ENCODE measurements around the gene KCNAB2.

Gene KCNAB2

DNA sequence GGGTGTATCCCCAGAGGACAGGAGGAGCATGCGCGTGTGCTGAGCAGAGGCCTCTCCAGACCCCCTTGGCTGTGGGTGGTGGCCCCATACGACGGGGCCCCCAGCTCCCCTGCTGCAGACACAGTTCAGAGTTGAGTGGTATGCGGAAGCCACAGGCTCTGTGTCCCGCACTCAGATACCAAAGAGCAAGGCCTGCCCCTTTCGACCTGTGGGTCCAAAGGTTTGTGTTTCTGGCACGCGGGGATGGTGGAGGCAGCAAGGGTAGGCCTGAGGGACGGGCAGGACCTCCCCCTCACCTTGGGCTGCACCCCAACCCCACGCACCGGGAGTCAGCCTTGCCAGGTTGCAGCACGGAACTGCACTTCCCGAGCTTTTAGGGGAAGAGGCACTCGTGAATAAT lies at the start of gene KCNAB2:
KCNAB2 (plus strand) TSS at position 328 of the 400 bp plus-strand sequence. CDS start 5,649 bp downstream, outside the sequence.
- no peak for DNase-seq (ENCODE audit: low read depth)

DNA sequence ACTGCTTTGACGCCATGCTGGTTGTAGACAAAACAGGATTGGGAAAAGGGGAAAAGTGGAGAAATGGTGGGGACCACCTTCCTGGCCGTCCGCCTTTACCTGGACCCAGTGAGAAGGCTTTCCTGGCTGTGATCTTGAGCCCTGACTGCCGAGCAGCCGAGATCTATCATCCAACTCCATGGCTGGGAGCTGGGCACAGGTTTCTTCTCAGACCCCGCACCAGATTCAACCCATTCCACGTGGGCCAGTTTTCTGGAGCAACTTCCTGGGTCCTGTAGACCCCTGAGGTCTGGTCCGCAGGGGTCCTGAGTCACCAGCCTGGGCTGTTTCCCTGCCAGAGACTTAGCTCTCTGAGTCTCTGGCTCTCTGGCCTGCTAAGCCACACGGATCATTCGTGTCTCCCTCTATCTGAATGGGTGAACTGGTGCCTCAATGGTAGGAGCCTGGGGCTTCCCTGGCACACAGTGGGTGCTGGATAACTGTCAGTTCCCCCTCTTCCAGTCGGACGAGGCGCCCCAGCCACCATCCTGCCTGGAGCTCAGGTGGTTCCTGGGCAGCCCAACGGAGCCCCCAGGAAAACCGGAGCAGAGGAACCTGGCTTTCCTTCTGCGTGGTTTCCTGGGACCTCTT lies 48.9 kb upstream of the KCNAB2 start:
- no peak overlapping the region for H3K4me3 ChIP-seq (ENCODE audit: low read depth, low read length)
- DNase-seq (ENCODE audit: low read depth): no peak

More for the DNA sequence above, at the start of gene KCNAB2:
- no peak within 1 kb of the TSS for H3K4me3 ChIP-seq (ENCODE audit: low read depth, low read length)

DNA sequence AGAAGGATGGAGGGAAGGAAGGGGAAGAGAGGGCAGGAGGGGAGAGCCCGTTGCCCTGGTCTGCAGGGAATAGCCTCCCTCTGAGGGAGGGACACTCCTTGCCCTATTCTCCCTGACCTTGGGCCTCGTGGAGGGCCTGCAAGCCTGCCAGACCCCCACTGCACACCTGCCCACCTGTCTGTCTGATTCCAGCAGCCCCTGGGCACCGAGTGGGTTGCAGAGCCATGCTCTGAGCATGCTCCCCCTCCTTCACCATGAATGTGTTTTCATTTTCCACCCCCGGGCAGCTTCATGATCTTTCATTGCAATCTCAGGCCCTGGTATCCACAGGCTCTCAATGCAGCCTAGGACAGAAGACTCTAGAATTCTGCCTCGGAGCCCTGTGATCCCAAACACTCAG lies 48.4 kb upstream of the KCNAB2 start:
- no peak overlapping the region for H3K4me3 ChIP-seq (ENCODE audit: low read depth, low read length)
- DNase-seq (ENCODE audit: low read depth): no peak

DNA sequence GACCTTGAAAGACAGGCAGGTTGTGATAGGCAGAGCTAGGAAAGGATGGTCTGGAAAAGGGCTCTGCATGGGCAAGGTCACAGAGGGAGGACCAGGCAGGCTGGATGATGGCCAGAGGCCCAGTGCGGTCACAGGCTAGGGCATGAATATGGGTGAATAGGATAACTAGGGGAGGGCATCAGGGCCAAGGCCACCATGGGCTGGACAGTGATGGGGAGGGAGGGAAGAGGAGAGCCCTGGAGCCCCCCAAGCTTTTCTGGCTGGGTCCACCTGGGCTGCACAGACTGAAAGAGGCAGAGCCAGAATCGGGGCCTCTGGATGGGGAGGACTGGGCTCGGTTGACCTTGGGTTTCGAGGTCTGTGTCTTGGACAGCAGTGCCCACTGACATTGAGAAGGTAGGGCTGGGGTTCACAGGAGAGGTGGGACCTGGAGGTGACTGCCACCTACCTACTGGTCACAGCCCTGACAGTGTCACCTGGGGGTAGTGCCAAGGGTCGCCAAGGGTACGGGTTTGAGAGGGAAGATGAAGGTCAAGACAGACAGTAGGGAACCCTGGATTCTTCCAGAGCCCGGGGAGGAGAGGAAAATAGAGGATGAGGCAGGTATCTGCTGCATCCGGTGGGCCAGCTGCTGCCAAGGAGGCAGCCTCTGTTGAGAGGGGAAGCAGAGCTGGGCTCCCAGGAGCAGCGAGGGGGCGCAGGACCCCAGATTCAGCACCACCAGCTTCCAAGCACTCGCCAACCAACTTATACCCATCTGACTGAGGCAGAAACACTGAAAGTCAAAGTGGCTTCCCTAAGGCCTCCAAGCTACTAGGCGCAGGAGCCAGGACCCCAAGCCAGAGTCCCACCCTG lies 47.4 kb upstream of the KCNAB2 start:
- H3K4me3 ChIP-seq (ENCODE audit: low read depth, low read length): no peak overlapping the region
- DNase-seq (ENCODE audit: low read depth): no peak

DNA sequence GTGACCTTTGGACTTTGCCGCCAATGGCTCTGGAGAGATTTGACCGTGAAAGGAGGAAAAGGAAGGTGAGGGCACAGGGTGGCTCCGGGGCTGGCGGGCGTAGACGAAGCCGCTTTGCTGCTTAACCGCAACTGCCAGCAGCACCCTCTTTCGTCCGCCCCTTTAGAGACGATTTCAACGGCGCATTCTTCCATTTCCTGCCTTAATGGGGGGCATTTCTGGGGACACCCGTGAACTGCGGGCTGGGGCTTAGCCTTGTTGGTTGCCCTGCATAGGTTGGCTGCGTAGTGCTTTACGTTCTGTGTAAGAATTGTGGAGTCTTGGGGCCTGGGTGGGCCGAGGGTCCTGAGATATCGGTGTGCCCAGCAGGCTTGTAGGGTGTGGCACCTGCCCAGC lies 46.8 kb upstream of the KCNAB2 start:
- H3K4me3 ChIP-seq (ENCODE audit: low read depth, low read length): no peak overlapping the region
- no peak for DNase-seq (ENCODE audit: low read depth)

DNA sequence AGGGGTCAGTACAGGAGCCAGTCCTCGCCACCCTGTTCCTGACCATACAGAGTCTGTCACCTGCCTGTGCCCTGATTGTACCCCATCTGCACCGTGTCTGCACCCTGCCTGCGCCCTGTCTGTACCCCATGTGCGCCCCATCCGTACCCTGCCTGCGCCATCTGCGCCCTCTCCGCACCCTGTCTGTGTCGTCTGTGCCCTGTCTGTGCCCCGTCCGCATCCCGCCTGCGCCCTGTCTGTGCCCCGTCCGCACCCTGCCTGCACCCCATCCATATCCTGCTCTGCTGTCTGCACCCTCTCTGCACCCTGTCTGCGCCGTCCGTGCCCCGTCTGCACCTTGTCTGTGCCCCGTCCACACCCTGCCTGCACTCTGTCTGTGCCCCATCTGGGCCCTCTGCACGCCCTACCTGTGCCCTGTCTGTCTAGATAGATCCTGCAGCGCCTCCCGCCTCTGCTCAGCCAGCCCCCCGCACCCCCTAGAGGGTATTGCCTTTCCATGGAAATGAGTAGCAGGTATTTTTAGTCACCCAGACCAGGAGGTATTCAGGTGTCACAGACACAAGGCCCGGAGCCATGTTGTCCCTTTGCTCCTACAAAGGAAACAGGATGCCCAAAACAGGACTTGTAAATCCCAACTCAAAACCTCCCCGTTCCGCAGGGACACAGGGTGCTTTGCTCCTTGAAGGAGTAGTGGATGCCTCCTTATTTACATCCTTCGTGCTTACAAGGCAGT lies 45.8 kb upstream of the KCNAB2 start:
- H3K4me3 ChIP-seq (ENCODE audit: low read depth, low read length): no peak overlapping the region
- DNase-seq (ENCODE audit: low read depth): no peak

DNA sequence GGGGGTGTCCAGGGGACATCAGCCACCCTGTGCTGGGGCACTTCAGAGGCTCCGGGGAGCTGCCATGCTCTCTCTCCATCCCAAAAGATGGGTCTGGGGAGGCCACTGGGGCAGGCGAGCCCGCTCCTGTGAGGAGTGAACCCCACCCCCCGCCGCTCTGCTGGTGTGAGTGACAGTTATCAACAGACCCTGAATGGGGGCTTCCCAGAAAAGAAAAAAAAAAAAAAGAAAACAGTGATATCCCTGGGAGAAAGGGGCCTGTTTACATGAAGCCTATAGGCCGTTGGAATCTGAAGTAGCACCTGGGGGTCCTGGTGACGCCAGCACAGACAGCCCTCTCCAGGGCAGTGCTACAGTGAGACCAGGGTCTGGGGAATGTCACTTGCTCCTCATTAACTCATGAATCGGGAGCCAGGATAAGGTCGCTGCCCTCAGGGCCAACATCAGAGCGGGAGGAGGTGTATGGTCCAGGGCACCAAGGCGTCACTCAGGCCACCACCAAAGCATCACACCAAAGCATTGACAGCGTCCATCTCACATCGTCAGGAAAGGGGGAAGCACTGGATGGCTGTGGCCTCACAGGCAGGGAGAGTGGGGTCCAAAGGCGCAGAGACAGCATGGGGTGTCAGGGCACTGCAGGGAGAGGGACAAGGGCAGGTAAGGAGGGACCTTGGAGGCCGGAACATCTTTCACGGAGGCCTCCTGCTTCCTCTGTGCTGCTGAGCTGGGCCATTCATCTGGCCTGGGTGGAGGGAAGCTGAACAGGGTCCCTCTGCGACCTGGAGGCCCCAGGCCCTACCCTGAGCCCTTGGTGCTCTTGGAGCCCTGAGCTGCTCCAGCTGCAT lies 45.0 kb upstream of the KCNAB2 start:
- H3K4me3 ChIP-seq (ENCODE audit: low read depth, low read length): no peak overlapping the region
- no peak for DNase-seq (ENCODE audit: low read depth)

DNA sequence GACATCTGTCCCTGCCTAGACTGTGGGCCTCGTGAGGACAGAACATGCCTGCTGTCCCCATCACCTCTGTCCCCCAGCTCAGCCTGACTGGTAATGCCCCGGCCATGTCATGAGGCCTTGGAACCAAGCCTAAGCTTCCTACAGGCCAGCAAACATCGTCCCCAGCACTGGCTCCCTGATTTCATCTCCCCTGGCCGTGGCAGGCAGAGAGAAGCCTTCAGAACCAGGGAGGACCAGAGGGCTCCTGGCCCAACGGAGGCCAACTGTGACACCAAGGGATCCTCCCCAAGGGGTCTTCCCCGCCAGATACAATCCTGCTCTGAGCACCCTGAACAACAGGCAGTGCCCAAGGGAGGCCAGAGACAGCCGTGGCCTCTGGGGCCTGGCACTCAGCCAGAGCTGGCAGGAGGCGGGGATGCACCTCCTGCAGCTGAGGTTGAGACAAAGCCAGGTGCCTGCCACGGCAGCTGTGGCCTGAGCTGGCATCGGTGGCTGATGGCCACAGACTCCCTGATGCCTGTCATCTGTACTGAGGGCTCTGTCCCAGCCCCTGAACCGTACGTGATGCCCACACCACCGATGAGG lies 43.6 kb upstream of the KCNAB2 start:
- DNase-seq (ENCODE audit: low read depth): no peak

DNA sequence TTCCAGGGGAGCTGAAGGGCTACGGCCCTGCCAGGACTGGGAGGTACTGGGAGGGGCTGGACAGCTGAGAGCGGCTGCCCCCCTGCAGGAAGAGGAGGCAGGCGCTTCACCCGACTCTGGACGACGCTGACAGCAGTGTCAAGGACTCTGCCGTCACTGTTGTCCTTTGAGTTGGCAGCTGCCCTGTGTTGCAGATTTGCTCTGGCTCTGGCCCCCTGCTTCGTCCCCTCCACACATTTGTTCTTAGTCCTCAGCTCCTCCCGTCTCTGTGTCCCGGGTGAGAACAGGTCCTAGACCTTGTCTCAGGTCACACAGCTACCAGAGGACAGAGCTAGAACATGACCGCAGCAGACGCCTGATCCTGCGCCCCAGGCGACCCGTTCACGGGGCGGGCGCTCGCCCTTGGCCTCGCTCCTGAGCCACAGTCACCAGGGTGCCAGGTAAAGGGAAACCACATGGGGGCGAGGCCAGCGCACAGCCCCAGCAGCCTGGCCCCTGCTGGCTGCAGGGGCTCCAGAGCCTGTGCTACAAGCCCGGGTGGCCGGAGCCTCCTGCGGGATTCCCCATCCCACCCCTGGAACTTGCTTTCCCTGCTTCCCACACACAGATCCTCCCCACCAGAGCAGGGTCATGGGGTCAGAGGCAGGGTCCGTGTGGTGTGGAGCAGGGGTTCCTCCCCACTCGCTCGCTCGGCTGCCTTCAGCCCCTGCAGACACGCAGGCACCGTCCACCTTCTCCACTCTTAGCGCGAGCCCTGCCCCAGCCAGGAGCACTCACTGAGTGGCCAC lies 42.8 kb upstream of the KCNAB2 start:
- DNase-seq (ENCODE audit: low read depth): no peak
- H3K4me3 ChIP-seq (ENCODE audit: low read depth, low read length): no peak overlapping the region

More for the DNA sequence above, 43.6 kb upstream of the KCNAB2 start:
- H3K4me3 ChIP-seq (ENCODE audit: low read depth, low read length): no peak overlapping the region

DNA sequence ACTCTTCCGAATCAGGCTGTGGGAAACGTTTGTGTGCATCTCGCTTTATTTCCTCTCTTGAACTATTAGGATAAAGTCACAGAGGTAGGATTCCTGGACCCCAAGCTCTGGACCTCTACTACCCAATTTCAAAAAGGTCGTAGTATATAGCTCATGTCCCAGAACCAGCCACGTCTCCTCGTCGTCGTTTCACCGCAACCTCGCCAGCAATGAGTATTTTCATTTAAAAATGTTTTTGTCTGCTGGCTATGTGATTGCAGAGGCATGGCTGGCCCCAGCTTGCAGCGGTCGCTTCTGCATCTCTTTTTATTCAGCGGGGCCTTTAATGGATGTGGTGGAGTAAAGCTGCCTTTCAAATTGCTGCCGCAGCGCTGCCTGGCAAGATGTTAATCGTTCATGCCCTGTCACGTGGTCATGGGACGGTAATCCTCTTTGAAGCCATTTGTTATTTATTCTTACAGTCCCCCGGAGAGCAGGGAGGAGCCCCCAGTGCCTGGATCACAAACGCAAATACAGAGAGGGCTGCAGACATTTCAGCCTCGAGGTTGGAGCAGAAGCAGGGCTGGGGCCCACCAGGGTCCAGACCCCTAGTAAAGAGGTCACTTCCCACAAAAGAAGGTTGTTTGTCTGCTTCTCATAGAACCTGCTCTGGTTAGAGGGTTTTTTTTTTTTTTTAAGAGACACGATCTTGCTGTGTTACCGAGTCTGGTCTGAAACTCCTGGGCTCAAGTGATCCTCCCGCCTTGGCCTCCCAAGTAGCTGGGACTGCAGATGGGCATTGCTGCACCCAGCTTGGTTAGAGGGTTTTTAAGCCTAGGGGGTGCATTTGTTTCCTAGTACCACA lies 41.9 kb upstream of the KCNAB2 start:
- DNase-seq (ENCODE audit: low read depth): no peak
- H3K4me3 ChIP-seq (ENCODE audit: low read depth, low read length): no peak overlapping the region

DNA sequence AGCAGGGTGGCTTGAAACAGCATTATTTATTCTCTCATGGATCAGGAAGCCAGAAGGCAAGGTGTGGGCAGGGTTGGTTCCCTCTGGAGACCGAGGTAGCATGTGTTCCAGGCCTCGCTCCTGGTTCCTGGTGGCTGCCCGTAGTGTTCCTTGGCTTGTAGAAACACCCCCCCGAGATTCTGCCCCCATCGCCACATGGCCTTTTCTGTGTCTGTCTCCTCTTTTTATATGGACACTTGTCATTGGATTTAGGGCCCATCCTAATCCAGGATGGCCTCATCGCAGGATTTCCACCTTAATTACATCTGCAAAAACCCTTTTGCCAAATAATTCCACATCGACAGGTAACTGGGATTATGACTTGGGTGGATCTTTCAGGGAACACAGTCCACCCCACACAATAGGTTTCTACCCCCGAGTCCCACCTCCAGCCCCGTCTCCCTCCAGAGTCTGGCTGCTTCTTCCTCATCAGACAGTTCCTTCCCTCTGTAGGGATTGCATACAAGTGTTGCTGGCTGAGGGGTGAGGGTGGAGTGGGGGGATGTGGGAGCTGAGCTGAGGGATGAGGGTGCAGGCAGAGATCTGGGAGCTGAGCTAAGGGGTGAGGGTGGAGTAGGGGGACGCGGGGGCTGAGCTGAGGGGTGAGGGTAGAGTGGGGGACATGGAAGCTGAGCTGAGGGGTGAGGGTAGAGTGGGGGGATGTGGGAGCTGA lies 41.1 kb upstream of the KCNAB2 start:
- no peak overlapping the region for H3K4me3 ChIP-seq (ENCODE audit: low read depth, low read length)
- DNase-seq (ENCODE audit: low read depth): no peak

DNA sequence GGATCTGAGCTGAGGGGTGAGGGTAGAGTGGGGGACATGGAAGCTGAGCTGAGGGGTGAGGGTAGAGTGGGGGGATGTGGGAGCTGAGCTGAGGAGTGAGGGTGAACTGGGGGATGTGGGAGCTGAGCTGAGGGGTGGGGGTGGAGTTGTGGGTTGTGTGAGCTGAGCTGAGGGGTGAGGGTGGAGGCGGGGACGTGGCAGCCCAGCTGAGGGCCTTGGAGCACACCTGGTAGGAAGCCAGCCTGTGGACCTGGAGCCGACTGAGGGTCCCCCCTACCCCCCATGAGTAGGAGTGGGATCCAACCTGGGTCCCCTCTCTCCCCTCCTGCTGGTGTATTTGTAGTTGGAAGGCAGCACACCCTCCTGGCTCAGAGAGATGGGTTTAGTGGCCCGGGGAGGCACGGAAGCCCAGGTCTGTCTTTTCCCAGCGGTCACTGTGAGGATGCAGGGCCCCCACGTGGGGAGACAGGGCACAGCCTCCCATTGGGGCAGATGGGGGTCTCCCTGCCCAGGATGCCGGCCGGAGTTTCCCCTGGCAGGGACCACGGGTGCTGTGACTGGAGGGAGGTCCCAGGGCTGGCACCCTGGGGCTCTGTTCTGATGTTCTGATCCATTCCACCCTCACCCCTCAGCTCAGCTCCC lies 40.3 kb upstream of the KCNAB2 start:
- DNase-seq (ENCODE audit: low read depth): no peak
- no peak overlapping the region for H3K4me3 ChIP-seq (ENCODE audit: low read depth, low read length)

DNA sequence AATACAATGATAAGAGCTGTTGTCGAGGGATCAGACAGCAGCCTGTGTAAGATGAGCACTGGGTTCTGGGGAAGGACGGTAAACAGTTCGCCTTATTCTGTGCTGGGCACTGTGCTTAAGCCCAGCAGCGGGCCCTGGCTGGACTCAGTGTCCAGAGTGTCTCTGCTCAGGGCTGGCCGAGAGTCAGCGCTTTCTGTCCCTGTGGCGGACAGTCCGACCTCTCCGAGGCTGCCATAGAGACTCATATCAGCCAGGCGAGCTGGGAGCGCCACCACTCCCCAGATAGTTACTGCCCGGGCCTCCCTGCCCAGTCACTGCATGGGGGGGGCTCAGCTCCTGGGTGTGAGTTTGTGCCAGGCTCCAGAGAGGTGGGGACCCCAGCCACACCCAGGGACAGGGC lies 38.8 kb upstream of the KCNAB2 start:
- no peak for DNase-seq (ENCODE audit: low read depth)
- no peak overlapping the region for H3K4me3 ChIP-seq (ENCODE audit: low read depth, low read length)

DNA sequence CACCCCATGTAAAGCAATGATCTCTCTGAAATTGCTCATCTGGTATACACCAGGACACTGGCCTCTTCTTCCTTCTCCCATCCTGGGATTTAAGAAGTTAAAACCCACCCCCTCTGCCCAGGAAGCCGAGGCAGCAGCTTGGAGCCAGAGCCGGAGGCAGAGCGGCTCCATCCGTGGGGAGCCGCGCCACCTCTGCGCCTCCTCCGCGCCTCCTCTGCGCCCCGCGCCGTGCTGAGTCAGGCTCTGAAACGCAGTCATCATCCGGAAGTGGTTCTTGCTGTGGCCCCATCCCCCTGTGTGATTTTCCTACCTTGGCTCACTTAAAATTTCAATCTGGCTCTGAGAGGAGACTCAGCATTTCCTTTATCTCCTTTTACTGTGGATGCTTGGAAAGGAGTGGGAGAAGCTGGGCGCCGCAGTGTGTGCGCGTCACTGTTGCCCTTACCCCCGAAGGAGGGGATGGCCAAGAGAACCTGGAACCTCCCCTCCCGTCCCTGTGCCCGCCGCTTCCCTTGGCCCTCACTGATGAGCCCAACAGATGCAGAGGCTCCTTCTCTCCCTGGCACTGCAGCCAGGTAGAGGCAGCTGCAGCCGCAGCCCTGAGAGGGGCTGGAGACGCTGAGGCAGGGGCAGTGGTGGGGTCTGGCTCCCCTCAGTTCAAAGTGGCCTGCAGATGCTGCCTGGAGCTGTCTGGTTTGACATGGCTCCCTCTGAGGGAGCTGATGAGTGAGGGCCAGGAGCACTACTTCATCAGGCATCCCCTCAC lies 38.2 kb upstream of the KCNAB2 start:
- peak; percentile 4 for DNase-seq (ENCODE audit: low read depth)
- H3K4me3 ChIP-seq (ENCODE audit: low read depth, low read length): no peak overlapping the region

DNA sequence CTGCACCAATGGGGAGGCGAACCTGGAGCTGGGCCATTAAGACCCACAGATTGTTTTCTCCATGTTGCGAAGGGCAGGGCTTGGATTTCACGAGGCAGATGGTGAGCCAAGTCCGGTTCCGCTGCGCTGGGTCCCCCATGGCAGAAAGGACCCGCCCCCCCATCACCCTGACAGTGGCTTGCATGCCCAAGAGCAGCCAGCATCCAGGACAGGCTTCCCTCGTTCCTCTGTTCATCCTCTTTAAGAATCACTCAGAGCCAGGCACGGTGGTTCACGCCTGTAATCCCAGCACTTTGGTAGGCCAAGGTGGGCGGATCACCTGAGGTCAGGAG lies 37.6 kb upstream of the KCNAB2 start:
- no peak for DNase-seq (ENCODE audit: low read depth)
- no peak overlapping the region for H3K4me3 ChIP-seq (ENCODE audit: low read depth, low read length)

DNA sequence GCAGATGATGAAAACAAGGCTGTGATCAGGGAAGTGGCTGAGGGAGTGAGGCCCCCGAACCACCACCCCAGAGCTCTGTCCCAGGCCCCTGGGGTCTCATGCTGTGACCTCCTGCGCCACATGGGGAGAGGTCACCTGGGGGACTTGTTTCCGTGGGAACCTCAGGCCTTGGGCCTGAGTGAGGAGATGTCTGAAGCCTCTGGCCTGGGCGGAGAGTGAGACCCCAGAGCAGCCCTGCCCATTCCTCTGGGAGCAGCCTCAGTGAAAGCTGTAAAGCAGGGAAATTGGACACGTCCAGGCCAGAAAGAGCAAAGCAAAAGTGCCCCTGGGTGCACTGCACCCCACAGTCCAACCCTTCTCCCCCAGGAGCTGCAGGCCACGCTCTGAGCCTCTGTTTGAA lies 37.0 kb upstream of the KCNAB2 start:
- H3K4me3 ChIP-seq (ENCODE audit: low read depth, low read length): no peak overlapping the region
- no peak for DNase-seq (ENCODE audit: low read depth)
